ENCODE measurements around the gene CDK18.
"Not testable (repeated sequence)": the region's sequence is repeated elsewhere in the genome, so short reads cannot be mapped to it uniquely, and the experiment has no call there.

CDK18 gene

GRCh38 chr1:205481218-205481617 lies 23.3 kb upstream of the CDK18 start:
- DNase-seq (ENCODE audit: low read depth) = no peak

- no peak for DNase-seq (ENCODE audit: low read depth)
Measured at GRCh38 chr1:205481629-205482151, 22.8 kb upstream of the CDK18 start.

GRCh38 chr1:205482587-205482986 lies 21.9 kb upstream of the CDK18 start:
- not testable (repeated sequence) for DNase-seq (ENCODE audit: low read depth)

- no peak for DNase-seq (ENCODE audit: low read depth)
Measured at GRCh38 chr1:205483372-205483771, 21.1 kb upstream of the CDK18 start.

- no peak for DNase-seq (ENCODE audit: low read depth)
Measured at GRCh38 chr1:205484985-205485967, 19.2 kb upstream of the CDK18 start.

- DNase-seq (ENCODE audit: low read depth) = no peak
Measured at GRCh38 chr1:205486258-205486657, 18.2 kb upstream of the CDK18 start.

GRCh38 chr1:205488074-205488723 lies 16.3 kb upstream of the CDK18 start:
- DNase-seq (ENCODE audit: low read depth) = no peak

- no peak for DNase-seq (ENCODE audit: low read depth)
Measured at GRCh38 chr1:205491794-205492193, 12.7 kb upstream of the CDK18 start.

GRCh38 chr1:205492201-205492667 lies 12.2 kb upstream of the CDK18 start:
- no peak for DNase-seq (ENCODE audit: low read depth)

- DNase-seq (ENCODE audit: low read depth) = no peak
Measured at GRCh38 chr1:205492774-205493173, 11.7 kb upstream of the CDK18 start.

GRCh38 chr1:205493241-205494085 lies 11.0 kb upstream of the CDK18 start:
- no peak for DNase-seq (ENCODE audit: low read depth)

GRCh38 chr1:205494115-205494514 lies 10.4 kb upstream of the CDK18 start:
- DNase-seq (ENCODE audit: low read depth) = no peak

GRCh38 chr1:205495237-205495823 lies 9.1 kb upstream of the CDK18 start:
- no peak for DNase-seq (ENCODE audit: low read depth)

- DNase-seq (ENCODE audit: low read depth) = no peak
Measured at GRCh38 chr1:205496661-205497060, 7.8 kb upstream of the CDK18 start.

GRCh38 chr1:205497351-205497750 lies 7.1 kb upstream of the CDK18 start:
- DNase-seq (ENCODE audit: low read depth) = no peak

- no peak for DNase-seq (ENCODE audit: low read depth)
Measured at GRCh38 chr1:205499789-205500188, 4.7 kb upstream of the CDK18 start.

GRCh38 chr1:205500240-205501233 lies 3.9 kb upstream of the CDK18 start:
- DNase-seq (ENCODE audit: low read depth) = no peak

GRCh38 chr1:205502111-205502810 lies 2.2 kb upstream of the CDK18 start:
- DNase-seq (ENCODE audit: low read depth) = no peak

- no peak for DNase-seq (ENCODE audit: low read depth)
Measured at GRCh38 chr1:205502992-205503391, 1.5 kb upstream of the CDK18 start.

All from HS-5 (cell line).